ENCODE data around the gene STK11IP.
"Not testable (repeated sequence)": the region's sequence is repeated elsewhere in the genome, so short reads cannot be mapped to it uniquely, and the experiment has no call there.

The STK11IP gene

GRCh38 chr2:219637842-219638185, 40.2 kb downstream of the STK11IP start:
- no peak for DNase-seq

GRCh38 chr2:219638217-219638947, 40.7 kb downstream of the STK11IP start:
- no peak for DNase-seq

GRCh38 chr2:219638948-219639755, 41.5 kb downstream of the STK11IP start:
- no peak for DNase-seq

GRCh38 chr2:219641390-219642068, 43.9 kb downstream of the STK11IP start:
- no peak for DNase-seq

GRCh38 chr2:219642069-219642454, 44.4 kb downstream of the STK11IP start:
- no peak for DNase-seq

- peak; percentile 92 for DNase-seq
Observed at GRCh38 chr2:219642465-219643083, 44.9 kb downstream of the STK11IP start.

- no peak for DNase-seq
Observed at GRCh38 chr2:219643084-219643473, 45.4 kb downstream of the STK11IP start.

GRCh38 chr2:219643788-219644398, 46.2 kb downstream of the STK11IP start:
- no peak for DNase-seq

GRCh38 chr2:219644801-219645480, 47.3 kb downstream of the STK11IP start:
- no peak for DNase-seq

GRCh38 chr2:219645631-219646527, 48.2 kb downstream of the STK11IP start:
- no peak for DNase-seq

GRCh38 chr2:219648176-219648575, 50.5 kb downstream of the STK11IP start:
- no peak for DNase-seq

- no peak for DNase-seq
Observed at GRCh38 chr2:219648963-219649362, 51.3 kb downstream of the STK11IP start.

GRCh38 chr2:219650426-219651248, 53.0 kb downstream of the STK11IP start:
- no peak for DNase-seq

- DNase-seq, result not testable (repeated sequence)
Observed at GRCh38 chr2:219651656-219652055, 54.0 kb downstream of the STK11IP start.

GRCh38 chr2:219656526-219656925, 58.9 kb downstream of the STK11IP start:
- DNase-seq, result no peak

- DNase-seq, result no peak
Observed at GRCh38 chr2:219658196-219658846, 60.7 kb downstream of the STK11IP start.

GRCh38 chr2:219658874-219659273, 61.2 kb downstream of the STK11IP start:
- no peak for DNase-seq

- no peak for DNase-seq
Observed at GRCh38 chr2:219661197-219661954, 63.7 kb downstream of the STK11IP start.

- DNase-seq, result no peak
Observed at GRCh38 chr2:219661955-219662395, 64.3 kb downstream of the STK11IP start.
